ENCODE measurements around the gene LGALS1.
"Not testable (repeated sequence)": the region's sequence is repeated elsewhere in the genome, so short reads cannot be mapped to it uniquely, and the experiment has no call there.

The LGALS1 gene

DNA sequence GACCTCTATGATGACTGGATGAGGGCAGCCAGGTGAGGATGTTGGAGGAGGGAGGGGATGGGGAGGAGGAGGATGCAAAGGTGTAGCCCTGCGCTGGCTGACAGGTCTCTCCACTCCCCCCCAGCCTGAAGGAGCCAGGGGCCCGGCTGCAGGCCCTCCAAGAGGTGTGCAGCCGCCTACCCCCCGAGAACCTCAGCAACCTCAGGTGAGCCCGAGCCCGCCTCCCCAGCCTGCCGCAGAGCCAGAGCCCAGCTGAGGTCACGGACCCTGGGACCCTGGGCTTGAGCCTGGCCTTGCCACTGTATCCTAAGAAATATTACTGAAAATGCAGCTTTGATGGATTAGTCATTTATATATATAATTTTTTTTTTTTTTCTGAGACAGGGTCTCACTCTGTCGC is 28.1 kb upstream of the LGALS1 start:
- DNase-seq (ENCODE audit: low spot score) = no peak
- in situ Hi-C loops (cut with MboI; ENCODE audit: low pct_unique_long_range_greater_than_20kb, low sequenced_read_pairs, unreplicated experiment) = no loop called here
- TF ChIP-seq, protein P1, sequence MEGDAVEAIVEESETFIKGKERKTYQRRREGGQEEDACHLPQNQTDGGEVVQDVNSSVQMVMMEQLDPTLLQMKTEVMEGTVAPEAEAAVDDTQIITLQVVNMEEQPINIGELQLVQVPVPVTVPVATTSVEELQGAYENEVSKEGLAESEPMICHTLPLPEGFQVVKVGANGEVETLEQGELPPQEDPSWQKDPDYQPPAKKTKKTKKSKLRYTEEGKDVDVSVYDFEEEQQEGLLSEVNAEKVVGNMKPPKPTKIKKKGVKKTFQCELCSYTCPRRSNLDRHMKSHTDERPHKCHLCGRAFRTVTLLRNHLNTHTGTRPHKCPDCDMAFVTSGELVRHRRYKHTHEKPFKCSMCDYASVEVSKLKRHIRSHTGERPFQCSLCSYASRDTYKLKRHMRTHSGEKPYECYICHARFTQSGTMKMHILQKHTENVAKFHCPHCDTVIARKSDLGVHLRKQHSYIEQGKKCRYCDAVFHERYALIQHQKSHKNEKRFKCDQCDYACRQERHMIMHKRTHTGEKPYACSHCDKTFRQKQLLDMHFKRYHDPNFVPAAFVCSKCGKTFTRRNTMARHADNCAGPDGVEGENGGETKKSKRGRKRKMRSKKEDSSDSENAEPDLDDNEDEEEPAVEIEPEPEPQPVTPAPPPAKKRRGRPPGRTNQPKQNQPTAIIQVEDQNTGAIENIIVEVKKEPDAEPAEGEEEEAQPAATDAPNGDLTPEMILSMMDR (IDR thresholded peaks at IDR 0.05; ENCODE audit: extremely low read depth, insufficient read depth, missing control alignments) = no peak

DNA sequence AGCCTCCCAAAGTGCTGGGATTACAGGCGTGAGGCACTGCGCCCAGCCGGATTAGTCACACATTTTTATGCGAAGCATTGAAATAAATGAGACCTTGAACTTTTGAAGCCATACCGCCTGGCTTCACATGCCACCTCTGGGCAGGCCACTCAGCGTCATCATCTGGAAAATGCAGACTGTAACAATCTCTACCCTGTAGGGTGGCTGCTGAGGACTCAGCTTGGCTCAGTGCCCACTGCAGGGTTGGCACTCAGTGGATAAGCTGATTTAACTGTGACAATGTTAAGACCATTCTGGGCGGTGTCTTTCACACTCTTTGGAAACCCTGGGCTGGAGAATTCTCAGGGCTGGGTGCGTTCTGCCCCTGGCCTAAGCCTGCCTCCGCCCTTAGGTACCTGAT is 27.5 kb upstream of the LGALS1 start:
- TF ChIP-seq, protein P1 (IDR thresholded peaks at IDR 0.05; ENCODE audit: extremely low read depth, insufficient read depth, missing control alignments) = no peak
- DNase-seq (ENCODE audit: low spot score) = no peak
- in situ Hi-C loops (cut with MboI; ENCODE audit: low pct_unique_long_range_greater_than_20kb, low sequenced_read_pairs, unreplicated experiment) = no loop called here

DNA sequence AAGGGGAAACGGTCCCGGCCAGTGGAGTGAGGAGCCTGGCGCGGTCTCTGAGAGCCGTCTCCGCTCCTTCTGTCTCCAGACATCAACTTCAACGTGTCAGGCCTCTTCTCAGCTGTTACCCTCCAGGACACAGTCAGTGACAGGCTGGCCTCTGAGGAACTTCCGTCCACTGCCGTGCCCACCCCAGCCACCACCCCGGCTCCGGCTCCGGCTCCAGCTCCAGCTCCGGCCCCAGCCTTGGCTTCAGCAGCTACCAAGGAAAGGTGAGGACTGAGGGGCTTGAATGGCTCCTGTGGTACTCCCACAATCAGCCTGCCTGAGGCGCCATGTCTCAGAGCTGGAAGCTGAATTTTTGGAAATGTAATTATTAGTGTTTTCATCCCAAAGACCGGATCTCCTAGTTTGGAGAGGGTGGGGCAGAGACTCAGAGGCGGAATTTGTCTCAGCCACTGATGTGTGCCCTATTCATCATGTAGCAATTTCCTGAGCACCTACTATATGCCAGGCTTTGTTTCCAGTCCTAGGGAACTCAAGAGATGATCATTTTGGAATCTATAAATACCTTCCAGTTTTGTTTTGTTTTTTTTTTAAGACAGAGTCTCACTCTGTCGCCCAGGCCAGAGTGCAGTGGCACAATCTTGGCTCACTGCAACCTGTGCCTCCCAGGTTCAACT is 24.8 kb upstream of the LGALS1 start:
- no peak for DNase-seq (ENCODE audit: low spot score)
- in situ Hi-C loops (cut with MboI; ENCODE audit: low pct_unique_long_range_greater_than_20kb, low sequenced_read_pairs, unreplicated experiment) = no loop called here
- TF ChIP-seq, protein P1 (IDR thresholded peaks at IDR 0.05; ENCODE audit: extremely low read depth, insufficient read depth, missing control alignments) = no peak

DNA sequence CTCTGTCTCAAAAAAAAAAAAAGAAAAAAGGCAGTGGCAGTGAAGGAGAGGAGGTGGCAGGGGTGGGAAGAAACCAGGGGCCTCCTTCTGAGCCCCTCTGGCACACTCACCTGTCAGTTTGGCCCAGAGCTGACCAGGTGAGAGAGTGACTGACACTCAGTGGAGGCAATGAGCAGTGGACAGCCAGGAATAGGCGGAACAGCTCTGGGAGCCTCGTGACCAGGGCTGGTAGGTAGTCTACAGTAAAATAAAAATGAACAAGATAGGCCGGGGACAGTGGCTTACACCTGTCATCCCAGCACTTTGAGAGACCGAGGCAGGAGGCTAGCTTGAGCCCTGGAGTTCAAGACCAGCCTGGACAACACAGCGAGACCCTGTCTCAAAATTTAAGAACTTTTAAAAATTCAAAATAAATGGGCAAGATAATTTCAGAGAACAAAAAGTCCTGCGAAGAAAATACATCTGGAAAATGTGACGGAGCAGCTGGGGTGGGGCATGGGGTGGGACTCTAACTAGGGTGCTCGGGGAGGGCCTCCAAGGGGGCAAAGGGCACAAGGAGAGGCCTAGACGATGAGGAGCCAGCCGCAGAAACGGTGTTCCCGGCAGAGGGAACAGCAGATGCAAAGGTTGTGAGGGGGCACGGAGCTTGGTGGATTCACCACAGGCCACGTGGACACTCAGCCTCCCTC is 20.7 kb upstream of the LGALS1 start:
- DNase-seq (ENCODE audit: low spot score) = no peak
- TF ChIP-seq, protein P1 (IDR thresholded peaks at IDR 0.05; ENCODE audit: extremely low read depth, insufficient read depth, missing control alignments) = no peak
- in situ Hi-C loops (cut with MboI; ENCODE audit: low pct_unique_long_range_greater_than_20kb, low sequenced_read_pairs, unreplicated experiment) = no loop called here

DNA sequence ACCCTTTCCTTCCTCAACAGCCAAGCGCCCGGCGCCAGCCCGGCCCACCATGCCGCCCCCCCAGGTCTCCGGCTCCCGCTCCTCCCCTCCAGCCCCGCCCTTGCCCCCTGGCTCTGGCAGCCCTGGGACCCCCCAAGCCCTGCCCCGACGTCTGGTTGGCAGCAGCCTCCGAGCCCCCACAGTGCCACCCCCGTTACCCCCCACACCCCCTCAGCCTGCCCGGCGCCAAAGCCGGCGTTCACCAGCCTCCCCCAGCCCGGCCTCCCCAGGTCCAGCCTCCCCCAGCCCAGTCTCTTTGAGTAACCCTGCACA is 20.2 kb upstream of the LGALS1 start:
- no peak for DNase-seq (ENCODE audit: low spot score)
- TF ChIP-seq, protein P1 (IDR thresholded peaks at IDR 0.05; ENCODE audit: extremely low read depth, insufficient read depth, missing control alignments) = no peak
- in situ Hi-C loops (cut with MboI; ENCODE audit: low pct_unique_long_range_greater_than_20kb, low sequenced_read_pairs, unreplicated experiment) = no loop called here

DNA sequence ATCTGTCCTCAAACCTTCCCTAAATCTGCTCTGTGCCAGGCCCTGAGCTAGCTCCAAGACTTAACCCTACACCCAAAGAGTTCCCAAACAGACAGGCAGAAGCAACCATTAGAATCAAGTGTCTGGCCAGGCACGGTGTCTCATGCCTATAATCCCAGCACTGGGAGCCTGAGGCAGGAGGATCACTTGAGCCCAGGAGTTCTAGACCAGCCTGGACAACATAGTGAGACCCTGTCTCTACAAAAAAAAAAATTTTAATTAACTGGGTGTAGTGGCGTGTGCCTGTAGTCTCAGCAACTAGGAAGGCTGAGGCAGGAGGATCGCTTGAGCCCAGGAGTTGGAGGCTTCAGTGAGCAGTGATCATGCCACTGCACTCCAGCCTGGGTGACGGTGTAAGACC is 18.9 kb upstream of the LGALS1 start:
- in situ Hi-C loops (cut with MboI; ENCODE audit: low pct_unique_long_range_greater_than_20kb, low sequenced_read_pairs, unreplicated experiment); DNase-seq (ENCODE audit: low spot score): not testable (repeated sequence)

DNA sequence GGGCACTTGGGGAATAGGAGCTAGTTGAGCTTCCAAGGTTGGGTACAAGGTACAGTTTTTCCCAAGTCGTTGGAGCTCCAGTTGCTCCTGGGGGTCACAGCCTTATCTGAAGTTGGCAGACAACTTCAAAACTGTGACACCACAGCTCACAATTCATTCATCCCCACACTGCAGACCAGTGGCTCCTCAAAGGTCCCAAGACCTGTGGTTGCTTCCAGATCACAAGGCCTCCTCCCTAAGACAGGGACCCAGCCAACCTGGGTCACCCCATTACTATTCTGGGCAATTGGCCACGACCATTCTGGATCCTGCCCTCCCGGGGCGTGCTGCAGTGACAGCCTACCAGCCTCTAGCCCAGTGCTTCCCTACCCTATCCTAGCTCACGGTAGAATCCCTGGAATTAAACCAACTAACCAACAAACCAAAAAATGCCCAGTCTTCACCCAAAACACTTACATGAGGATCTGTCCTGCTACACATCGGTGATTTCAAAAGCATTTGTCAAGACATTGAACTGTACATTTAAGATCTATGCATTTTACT is 17.8 kb upstream of the LGALS1 start:
- in situ Hi-C loops (cut with MboI; ENCODE audit: low pct_unique_long_range_greater_than_20kb, low sequenced_read_pairs, unreplicated experiment) = no loop called here
- peak; percentile 50 for DNase-seq (ENCODE audit: low spot score)
- TF ChIP-seq, protein P1 (IDR thresholded peaks at IDR 0.05; ENCODE audit: extremely low read depth, insufficient read depth, missing control alignments) = no peak
